HCT116 (cell line): Measurements from ENCODE around the gene ASB9.

Experiments
- CEBPB ChIP-seq: IDR thresholded peaks from 2 replicates; pipeline ENCODE4 v1.6.1; 2012; ENCODE audit warnings: low read depth
- CTCF ChIP-seq, 3 experiments: fragments of 200-600 bp in 1 of 3; sonication (generic) in 1 of 3; IDR thresholded peaks in 2 of 3; conservative IDR thresholded peaks in 1 of 3; 2 replicates each; pipeline ENCODE4 v1.5.1; 2012 to 2017; ENCODE audit warnings: low read depth in 2 of 3, low read length in 2 of 3, antibody characterized with exemption in 1 of 3, borderline replicate concordance in 1 of 3, control low read depth in 1 of 3, mild to moderate bottlenecking in 1 of 3, mixed read lengths in 1 of 3, mixed run types in 1 of 3, moderate library complexity in 1 of 3; ENCODE audit not compliant: insufficient read depth in 1 of 3
- EZH2 ChIP-seq: fragments of 200-600 bp; sonication (generic); IDR thresholded peaks from 2 replicates; pipeline ENCODE4 v1.6.1; 2017; ENCODE audit warnings: antibody characterized with exemption, mixed run types
- FOSL1 ChIP-seq: IDR thresholded peaks from 2 replicates; pipeline ENCODE4 v1.6.1; 2012; ENCODE audit warnings: low read depth
- POLR2A ChIP-seq: IDR thresholded peaks from 2 replicates; pipeline ENCODE4 v1.7.0; 2011; ENCODE audit warnings: borderline replicate concordance; ENCODE audit not compliant: insufficient read depth, insufficient read length; ENCODE audit errors: extremely low read depth
- POLR2AphosphoS5 ChIP-seq: IDR thresholded peaks from 2 replicates; pipeline ENCODE4 v1.6.1; 2011; ENCODE audit warnings: mild to moderate bottlenecking, low read depth, low read length, moderate library complexity
- SIN3A ChIP-seq: IDR thresholded peaks from 2 replicates; pipeline ENCODE4 v1.6.1; 2012; ENCODE audit warnings: low read depth
- ZNF274 ChIP-seq: fragments of 200-500 bp; sonication (Bioruptor generic); IDR thresholded peaks from 2 replicates; pipeline ENCODE4 v1.6.1; 2014; ENCODE audit warnings: mild to moderate bottlenecking, low read depth, low read length, inconsistent platforms

GRCh38 chrX:15194146-15194545 is 75.7 kb downstream of the ASB9 start:
- TF ChIP-seq SIN3A (no peak), EZH2 (no peak), CTCF (IDR thresholded peaks at IDR 0.05 in 2 of 3, conservative IDR thresholded peaks at IDR 0.05 in 1 of 3; ENCODE audit: borderline replicate concordance in 1 of 3, insufficient read depth in 1 of 3, low read depth in 2 of 3, low read length in 2 of 3) (no peak), CEBPB (no peak), FOSL1 (no peak), POLR2A (no peak), ZNF274 (no peak), POLR2AphosphoS5 (no peak)
